Fibroblast of lung (primary cell): ENCODE measurements around the gene ARRB1.
"Not testable (repeated sequence)": the region's sequence is repeated elsewhere in the genome, so short reads cannot be mapped to it uniquely, and the experiment has no call there.

Experiments
- EZH2 ChIP-seq: IDR thresholded peaks from 2 replicates; pipeline ENCODE4 v1.5.1; 2012; ENCODE audit warnings: low read length, control low read depth, mild to moderate bottlenecking; ENCODE audit errors: missing control alignments
- TF ChIP-seq, protein P1 (sequence below), 2 donors: IDR thresholded peaks in 1 of 2; conservative IDR thresholded peaks in 1 of 2; 1 replicate in 1 of 2; 2 replicates in 1 of 2; pipeline ENCODE4 v1.5.1; 2011 to 2012; ENCODE audit warnings: low read length in 2 of 2, control low read depth in 1 of 2, inconsistent platforms in 1 of 2, low read depth in 1 of 2, mild to moderate bottlenecking in 1 of 2

- not testable (repeated sequence) for TF ChIP-seq EZH2
- TF ChIP-seq, protein P1, sequence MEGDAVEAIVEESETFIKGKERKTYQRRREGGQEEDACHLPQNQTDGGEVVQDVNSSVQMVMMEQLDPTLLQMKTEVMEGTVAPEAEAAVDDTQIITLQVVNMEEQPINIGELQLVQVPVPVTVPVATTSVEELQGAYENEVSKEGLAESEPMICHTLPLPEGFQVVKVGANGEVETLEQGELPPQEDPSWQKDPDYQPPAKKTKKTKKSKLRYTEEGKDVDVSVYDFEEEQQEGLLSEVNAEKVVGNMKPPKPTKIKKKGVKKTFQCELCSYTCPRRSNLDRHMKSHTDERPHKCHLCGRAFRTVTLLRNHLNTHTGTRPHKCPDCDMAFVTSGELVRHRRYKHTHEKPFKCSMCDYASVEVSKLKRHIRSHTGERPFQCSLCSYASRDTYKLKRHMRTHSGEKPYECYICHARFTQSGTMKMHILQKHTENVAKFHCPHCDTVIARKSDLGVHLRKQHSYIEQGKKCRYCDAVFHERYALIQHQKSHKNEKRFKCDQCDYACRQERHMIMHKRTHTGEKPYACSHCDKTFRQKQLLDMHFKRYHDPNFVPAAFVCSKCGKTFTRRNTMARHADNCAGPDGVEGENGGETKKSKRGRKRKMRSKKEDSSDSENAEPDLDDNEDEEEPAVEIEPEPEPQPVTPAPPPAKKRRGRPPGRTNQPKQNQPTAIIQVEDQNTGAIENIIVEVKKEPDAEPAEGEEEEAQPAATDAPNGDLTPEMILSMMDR (conservative IDR thresholded peaks at IDR 0.05 in 1 of 2, IDR thresholded peaks at IDR 0.05 in 1 of 2; ENCODE audit: low read depth in 1 of 2, low read length in 2 of 2): not testable (repeated sequence)
These were observed 76.7 kb downstream of the ARRB1 start for GRCh38 chr11:75274716-75275115.
